Transverse colon (tissue), 1 donor: ENCODE data around the gene TLN1.

ENCODE experiments used
- EP300 ChIP-seq: sonication (generic); formaldehyde crosslinking; IDR thresholded peaks from one replicate; pipeline ENCODE4 v1.6.1; 2017; ENCODE audit warnings: antibody characterized with exemption, low read depth
- POLR2A ChIP-seq: fragments of 450-650 bp; IDR thresholded peaks from one replicate; pipeline ENCODE4 v1.6.1; 2016; ENCODE audit warnings: antibody characterized with exemption, mild to moderate bottlenecking, moderate library complexity

DNA sequence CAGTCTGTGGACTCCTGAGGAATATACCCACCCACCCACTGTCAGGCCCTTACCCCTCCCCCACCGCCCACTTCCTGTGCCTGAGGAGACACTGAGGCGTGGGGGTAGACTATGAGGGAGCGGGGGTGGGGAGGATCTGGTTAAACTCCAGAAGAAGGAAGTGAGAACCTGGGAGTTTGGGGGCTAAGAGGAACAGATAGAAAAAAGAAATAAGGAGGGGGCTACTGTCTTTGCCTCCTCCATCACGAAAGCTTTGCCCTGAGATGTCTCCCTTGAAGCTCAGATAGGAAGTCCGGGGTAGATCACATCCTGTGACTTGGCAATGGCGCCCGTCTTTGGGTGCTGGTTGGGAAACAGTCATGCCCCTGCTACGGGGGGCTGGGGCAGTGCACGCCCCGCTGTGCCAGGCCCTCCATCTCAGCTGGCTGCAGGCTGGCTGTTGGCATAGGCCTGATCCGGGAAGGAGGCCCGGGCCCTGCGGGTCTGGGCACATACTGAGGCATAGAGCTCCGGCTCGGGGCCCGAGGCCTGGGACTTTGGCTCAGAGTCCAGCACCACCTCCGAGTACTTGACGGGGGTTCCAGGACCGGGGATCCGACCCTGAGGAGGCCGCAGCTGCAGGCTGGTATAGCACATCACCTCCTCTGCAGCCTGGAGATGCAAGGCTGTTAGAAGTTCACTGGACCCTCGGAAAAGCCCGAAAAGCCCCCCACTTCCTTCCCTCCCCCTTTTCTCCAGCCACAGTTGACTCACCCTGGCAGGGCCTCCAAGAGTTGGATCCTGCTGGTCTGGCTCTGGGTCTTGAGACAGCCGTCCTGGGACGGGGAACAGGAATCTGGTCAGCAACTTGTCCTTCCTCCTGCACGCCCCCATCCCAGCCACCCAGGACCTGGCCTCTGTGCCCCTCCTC, 82.3 kb downstream of the TLN1 start:
- TF ChIP-seq EP300, result no peak
- TF ChIP-seq POLR2A, result no peak
